ENCODE results near the gene SCAPER.
"Not testable (repeated sequence)": the region's sequence is repeated elsewhere in the genome, so short reads cannot be mapped to it uniquely, and the experiment has no call there.

Gene SCAPER

GRCh38 chr15:76576523-76577279, 328.4 kb downstream of the SCAPER start:
- no peak for DNase-seq (ENCODE audit: low spot score)

GRCh38 chr15:76575679-76576078, 329.5 kb downstream of the SCAPER start:
- no peak for DNase-seq (ENCODE audit: low spot score)

GRCh38 chr15:76575274-76575673, 329.9 kb downstream of the SCAPER start:
- no peak for DNase-seq (ENCODE audit: low spot score)

- DNase-seq (ENCODE audit: low spot score) = no peak
These were observed 332.2 kb downstream of the SCAPER start for GRCh38 chr15:76572983-76573314.

- DNase-seq (ENCODE audit: low spot score) = no peak
These were observed 338.9 kb downstream of the SCAPER start for GRCh38 chr15:76566276-76566675.

GRCh38 chr15:76565366-76565765, 339.8 kb downstream of the SCAPER start:
- no peak for DNase-seq (ENCODE audit: low spot score)

- DNase-seq (ENCODE audit: low spot score) = no peak
These were observed 349.9 kb downstream of the SCAPER start for GRCh38 chr15:76555247-76555646.

- no peak for DNase-seq (ENCODE audit: low spot score)
These were observed 351.6 kb downstream of the SCAPER start for GRCh38 chr15:76553564-76553963.

GRCh38 chr15:76553102-76553501, 352.0 kb downstream of the SCAPER start:
- no peak for DNase-seq (ENCODE audit: low spot score)

- DNase-seq (ENCODE audit: low spot score) = no peak
These were observed 358.3 kb downstream of the SCAPER start for GRCh38 chr15:76546805-76547204.

GRCh38 chr15:76533995-76534394, 371.1 kb downstream of the SCAPER start:
- no peak for DNase-seq (ENCODE audit: low spot score)

- DNase-seq (ENCODE audit: low spot score) = no peak
These were observed 371.9 kb downstream of the SCAPER start for GRCh38 chr15:76533060-76533820.

GRCh38 chr15:76529911-76530310, 375.2 kb downstream of the SCAPER start:
- no peak for DNase-seq (ENCODE audit: low spot score)

GRCh38 chr15:76526111-76526510, 379.0 kb downstream of the SCAPER start:
- DNase-seq (ENCODE audit: low spot score) = no peak

GRCh38 chr15:76517910-76518309, 387.2 kb downstream of the SCAPER start:
- no peak for DNase-seq (ENCODE audit: low spot score)

- no peak for DNase-seq (ENCODE audit: low spot score)
These were observed 390.9 kb downstream of the SCAPER start for GRCh38 chr15:76514282-76514681.

GRCh38 chr15:76512971-76513370, 392.2 kb downstream of the SCAPER start:
- no peak for DNase-seq (ENCODE audit: low spot score)

GRCh38 chr15:76510663-76511062, 394.5 kb downstream of the SCAPER start:
- DNase-seq (ENCODE audit: low spot score) = not testable (repeated sequence)

- no peak for DNase-seq (ENCODE audit: low spot score)
These were observed 401.3 kb downstream of the SCAPER start for GRCh38 chr15:76503804-76504203.

- DNase-seq (ENCODE audit: low spot score) = no peak
These were observed 402.0 kb downstream of the SCAPER start for GRCh38 chr15:76503121-76503520.

- no peak for DNase-seq (ENCODE audit: low spot score)
These were observed 402.5 kb downstream of the SCAPER start for GRCh38 chr15:76502678-76503077.

- DNase-seq (ENCODE audit: low spot score) = not testable (repeated sequence)
These were observed 403.0 kb downstream of the SCAPER start for GRCh38 chr15:76502185-76502584.

GRCh38 chr15:76501726-76502125, 403.4 kb downstream of the SCAPER start:
- no peak for DNase-seq (ENCODE audit: low spot score)

GRCh38 chr15:76501011-76501410, 404.1 kb downstream of the SCAPER start:
- DNase-seq (ENCODE audit: low spot score) = no peak

All from kidney capillary endothelial cell (primary cell).